Lower lobe of right lung (tissue), 2 donors: ENCODE measurements around the gene SERPINB8. TPM values are rescaled to one million over a fixed set of nuclear protein-coding genes. Genes with fewer than 3 reads are reported as not detected.

Experiments used
- ATAC-seq, 2 donors: fragments of 200-7000 bp; cut with Tn5 transposase; one replicate each; pipeline ENCODE4 v1.9.1; 2020 to 2022; ENCODE audit warnings: mild to moderate bottlenecking in 2 of 2, moderate library complexity in 2 of 2
- DNase-seq: peaks from one replicate; pipeline ENCODE4 v3.0.0-alpha.2; 2020
- H3K27ac ChIP-seq: fragments of 200-600 bp; one replicate; pipeline ENCODE4 v1.8.0; 2022
- H3K27me3 ChIP-seq: fragments of 200-600 bp; one replicate; pipeline ENCODE4 v1.8.0; 2022; ENCODE audit warnings: low read depth
- H3K36me3 ChIP-seq: fragments of 200-600 bp; one replicate; pipeline ENCODE4 v1.8.0; 2022; ENCODE audit warnings: mild to moderate bottlenecking
- H3K4me1 ChIP-seq: fragments of 200-600 bp; one replicate; pipeline ENCODE4 v1.8.0; 2022
- H3K4me3 ChIP-seq: fragments of 200-600 bp; one replicate; pipeline ENCODE4 v1.8.0; 2022; ENCODE audit warnings: mild to moderate bottlenecking
- H3K9me3 ChIP-seq: fragments of 200-600 bp; one replicate; pipeline ENCODE4 v1.8.0; 2022
- CTCF ChIP-seq: fragments of 200-600 bp; IDR thresholded peaks from one replicate; pipeline ENCODE4 v1.8.0; 2022; ENCODE audit warnings: antibody characterized with exemption, mild to moderate bottlenecking
- intact Hi-C: fragments of 100-400 bp; cut with DNase I; formaldehyde crosslinking; loops from one replicate; pipeline ENCODE4 v1.11.0; 2022
- total RNA-seq: library from RNA; stranded (reverse); fragmentation: NEBNext Ultra II Directional; extraction: Animal tissue kit (Norgen Biotek cat#: 25700); gene quantifications from one replicate; pipeline ENCODE4 v1.2.1, GENCODE V29; 2021
- donor health status: DM: no; HTN: yes; CAD: no; lungs with severe emphysema.

The SERPINB8 gene
- total RNA-seq, 1 donor from 2014 or later: 15.4 TPM

DNA sequence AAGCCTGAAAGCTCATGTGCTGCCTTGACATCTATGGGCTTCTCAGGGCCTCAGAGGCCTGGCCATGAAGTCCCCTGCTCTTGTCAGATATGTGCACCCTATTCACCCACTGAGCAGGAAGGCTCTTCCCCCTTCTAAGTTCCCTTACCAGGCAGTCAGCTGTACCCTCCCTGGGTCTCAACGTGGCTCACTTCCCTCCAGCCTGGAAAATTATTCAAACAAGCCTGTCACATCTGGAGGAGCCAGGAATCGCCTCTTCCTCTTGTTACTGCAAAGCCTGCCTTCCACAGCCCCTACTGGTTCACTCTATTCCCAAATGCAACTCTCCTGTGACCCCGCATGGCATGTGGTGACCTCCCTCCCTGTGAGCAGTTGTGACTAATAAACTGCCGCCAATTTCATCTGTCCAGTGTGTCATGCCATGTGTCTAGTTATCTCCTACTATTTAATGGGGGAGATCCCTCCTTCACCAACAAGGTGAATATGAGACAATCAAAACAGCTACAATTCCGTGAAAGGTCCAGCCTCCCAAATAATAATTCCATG is 8.4 kb upstream of the SERPINB8 start:
- Histone ChIP-seq H3K4me1 (no peaks in the 10 kb centered on the region), H3K4me3 (no peak overlapping the region), H3K27me3 (no peaks in the 10 kb centered on the region), H3K36me3 (no peaks in the 10 kb centered on the region), H3K9me3 (no peaks in the 10 kb centered on the region), H3K27ac (no peak overlapping the region)
- TF ChIP-seq CTCF: no peak
- intact Hi-C loops: no loop called here
- no peak for ATAC-seq
- DNase-seq: no peak

DNA sequence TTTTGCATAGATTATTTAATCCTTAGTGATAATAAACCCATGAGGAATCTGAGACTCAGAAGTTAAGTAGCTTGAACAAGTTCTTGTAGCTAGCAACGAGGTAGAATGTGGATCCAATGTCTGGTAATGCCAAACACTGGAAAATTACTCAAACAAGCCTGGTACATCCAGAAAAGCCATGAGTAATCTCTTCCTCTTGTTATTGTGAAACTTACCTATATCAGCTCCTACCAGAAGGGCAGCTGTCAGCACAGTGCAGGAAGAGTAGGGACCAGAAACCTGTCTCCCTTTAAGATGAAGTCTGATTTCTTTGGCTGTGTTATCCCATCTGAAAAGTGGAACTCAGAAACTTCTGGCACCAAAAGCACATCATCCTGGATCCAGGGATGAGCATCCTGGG is 7.7 kb upstream of the SERPINB8 start:
- no peak for TF ChIP-seq CTCF
- Histone ChIP-seq H3K27ac (no peak overlapping the region), H3K27me3 (no peaks in the 10 kb centered on the region), H3K4me1 (no peaks in the 10 kb centered on the region), H3K4me3 (no peak overlapping the region), H3K9me3 (no peaks in the 10 kb centered on the region), H3K36me3 (no peaks in the 10 kb centered on the region)
- intact Hi-C loops: no loop called here
- DNase-seq (no peak), ATAC-seq (no peak)

DNA sequence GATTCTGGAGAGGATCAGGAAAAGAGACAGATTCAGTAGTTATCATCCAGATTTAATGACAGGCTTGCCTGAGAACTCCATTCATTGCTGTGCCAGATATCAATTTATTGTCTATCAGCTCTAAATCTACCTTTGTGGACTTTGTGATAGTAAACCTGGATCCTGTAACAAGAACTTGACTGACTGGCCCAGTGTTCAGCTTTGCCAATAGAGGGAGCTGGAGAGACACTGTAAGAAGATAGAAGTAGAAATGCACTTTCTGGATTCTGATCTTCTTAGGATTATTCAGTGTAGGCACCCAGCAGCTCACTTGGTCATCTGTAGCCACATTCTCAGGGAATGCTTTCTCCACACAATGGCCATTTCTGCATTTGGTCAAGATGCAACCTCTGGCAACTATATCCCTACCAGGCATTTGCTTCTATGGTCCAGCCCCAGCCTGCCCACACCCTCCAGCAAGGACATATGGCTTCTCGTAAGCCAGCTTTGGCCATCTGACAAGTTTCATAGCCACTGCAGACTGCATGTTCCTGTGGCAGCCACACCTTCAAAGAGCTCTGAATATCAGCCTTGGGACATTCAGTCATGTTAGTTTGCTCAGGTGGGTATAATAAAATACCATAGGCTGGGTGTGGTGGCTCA is 6.1 kb upstream of the SERPINB8 start:
- Histone ChIP-seq H3K36me3 (no peaks in the 10 kb centered on the region), H3K4me1 (no peaks in the 10 kb centered on the region), H3K9me3 (no peaks in the 10 kb centered on the region), H3K27ac (no peak overlapping the region), H3K27me3 (no peaks in the 10 kb centered on the region), H3K4me3 (no peak overlapping the region)
- intact Hi-C loops: no loop called here
- TF ChIP-seq CTCF: peak; percentile 86
- ATAC-seq: peak; percentile 82 to 85
- DNase-seq: no peak

GRCh38 chr18:63964908-63965307 is 5.0 kb upstream of the SERPINB8 start:
- TF ChIP-seq CTCF: no peak
- Histone ChIP-seq H3K4me1 (peaks cover 8% of the 10 kb centered on the region), H3K27me3 (no peaks in the 10 kb centered on the region), H3K4me3 (no peak overlapping the region), H3K27ac (no peak overlapping the region), H3K36me3 (no peaks in the 10 kb centered on the region), H3K9me3 (no peaks in the 10 kb centered on the region)
- DNase-seq: no peak
- intact Hi-C loops: no loop called here
- no peak for ATAC-seq

GRCh38 chr18:63965716-63966330 is 4.1 kb upstream of the SERPINB8 start:
- intact Hi-C loops: no loop called here
- TF ChIP-seq CTCF: no peak
- no peak overlapping the region for H3K4me3 ChIP-seq
- no peaks in the 10 kb centered on the region for H3K27me3 ChIP-seq
- H3K9me3 ChIP-seq: no peaks in the 10 kb centered on the region
- peaks cover 8% of the 10 kb centered on the region for H3K4me1 ChIP-seq
- no peak overlapping the region for H3K27ac ChIP-seq
- no peaks in the 10 kb centered on the region for H3K36me3 ChIP-seq
- DNase-seq (no peak), ATAC-seq (no peak)
